CD4-positive, alpha-beta memory T cell (primary cell): ENCODE results near the gene MDM2. TPM values are rescaled to one million over a fixed set of nuclear protein-coding genes. Genes with fewer than 3 reads are reported as not detected.

Experiments
- CTCF ChIA-PET: fragments of 350-600 bp; sonication (Branson Sonifier 250); formaldehyde crosslinking; loops from one replicate; lab custom pipeline; 2021; ENCODE audit warnings: inconsistent platforms; ENCODE audit not compliant: partially characterized antibody; lab: Charles Lee
- POLR2A ChIA-PET: fragments of 350-600 bp; sonication (Branson Sonifier 250); formaldehyde crosslinking; loops from one replicate; lab custom pipeline; 2021; ENCODE audit not compliant: partially characterized antibody; lab: Charles Lee
- DNase-seq, 5 donors: peaks; one replicate each; pipeline versions ENCODE4 v3.0.0 to v3.0.0-alpha.2; 2020 to 2022; ENCODE audit warnings: mixed read lengths in 1 of 5
- H3K27ac ChIP-seq: one replicate; pipeline ENCODE4 v1.7.0; 2013; ENCODE audit warnings: low read depth, low read length
- H3K27me3 ChIP-seq: 2 replicates; pipeline ENCODE4 v1.7.0; 2013; ENCODE audit warnings: mild to moderate bottlenecking, low read length, moderate library complexity; ENCODE audit not compliant: insufficient read depth
- H3K36me3 ChIP-seq: 2 replicates; pipeline ENCODE4 v1.7.0; 2013; ENCODE audit warnings: mild to moderate bottlenecking, low read length, moderate library complexity; ENCODE audit not compliant: insufficient read depth
- H3K4me1 ChIP-seq: 2 replicates; pipeline ENCODE4 v1.7.0; 2013; ENCODE audit warnings: mild to moderate bottlenecking, low read length, moderate library complexity; ENCODE audit not compliant: insufficient read depth
- H3K4me3 ChIP-seq, 2 donors: one replicate each; pipeline ENCODE4 v1.7.0; 2013; ENCODE audit warnings: low read length in 2 of 2, mild to moderate bottlenecking in 1 of 2
- H3K9me3 ChIP-seq, 2 donors: one replicate each; pipeline ENCODE4 v1.7.0; 2013; ENCODE audit warnings: low read length in 2 of 2, control low read depth in 1 of 2; ENCODE audit not compliant: control insufficient read depth in 1 of 2
- H3K27ac Mint-ChIP-seq, 7 donors: one replicate each; pipeline ENCODE4 v1.8.0; 2020 to 2021; ENCODE audit warnings: mixed read lengths in 7 of 7, mild to moderate bottlenecking in 6 of 7, inconsistent platforms in 3 of 7, moderate library complexity in 3 of 7
- H3K27me3 Mint-ChIP-seq, 2 donors: one replicate each; pipeline ENCODE4 v1.8.0; 2020 to 2021; ENCODE audit warnings: mixed read lengths in 2 of 2
- H3K36me3 Mint-ChIP-seq, 2 donors: one replicate each; pipeline ENCODE4 v1.8.0; 2020 to 2021; ENCODE audit warnings: mixed read lengths in 2 of 2, inconsistent platforms in 1 of 2, mild to moderate bottlenecking in 1 of 2
- H3K4me1 Mint-ChIP-seq, 4 donors: one replicate each; pipeline ENCODE4 v1.8.0; 2020 to 2021; ENCODE audit warnings: mixed read lengths in 4 of 4, mild to moderate bottlenecking in 1 of 4
- H3K4me3 Mint-ChIP-seq, 8 donors: one replicate each; pipeline ENCODE4 v1.8.0; 2020 to 2021; ENCODE audit warnings: mixed read lengths in 8 of 8, mild to moderate bottlenecking in 7 of 8, moderate library complexity in 6 of 8, inconsistent platforms in 3 of 8
- H3K9me3 Mint-ChIP-seq, 8 donors: one replicate each; pipeline ENCODE4 v1.8.0; 2020 to 2021; ENCODE audit warnings: mixed read lengths in 8 of 8, mild to moderate bottlenecking in 5 of 8, inconsistent platforms in 3 of 8, moderate library complexity in 1 of 8
- intact Hi-C: fragments of 100-400 bp; cut with micrococcal nuclease; formaldehyde crosslinking; loops from one replicate; pipeline ENCODE4 v1.15.1; 2023
- polyA plus RNA-seq, 2 donors: library from polyadenylated mRNA; unstranded; fragments of 300-500 nt; fragmentation: Illumina TruSeq; gene quantifications; one replicate each; pipeline ENCODE4 v1.2.3, GENCODE V29; 2021
- total RNA-seq, 2 experiments: library from RNA; stranded (reverse); gene quantifications; one replicate each; pipeline ENCODE4 v1.2.3, GENCODE V29; 2021

The MDM2 gene
- total and polyA plus RNA-seq, 4 experiments from 2014 or later = 9.7 to 121 (median 69.9) TPM

DNA sequence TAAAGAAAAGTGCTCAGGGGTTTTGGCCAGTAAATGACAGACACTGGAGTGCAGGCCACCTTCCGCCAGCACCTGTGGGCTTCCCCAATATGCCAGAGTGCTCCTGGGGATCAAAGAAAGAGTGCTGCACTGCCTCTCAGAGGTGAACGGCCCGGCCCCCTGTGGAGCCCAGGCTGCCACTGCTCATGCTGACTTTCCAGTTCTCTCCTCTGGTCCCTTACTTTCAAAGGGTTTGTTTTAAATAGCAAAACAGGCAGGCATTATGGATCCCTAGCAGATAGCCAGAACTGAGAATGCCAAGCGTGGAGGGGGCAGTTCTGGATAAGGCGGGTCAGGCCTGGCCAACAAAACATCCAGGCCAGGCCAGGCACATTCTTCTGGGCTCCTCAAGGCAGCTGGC, 59.6 kb downstream of the MDM2 start:
- no peak overlapping the region for H3K27ac ChIP-seq
- no peaks in the 10 kb centered on the region for H3K9me3 ChIP-seq
- H3K4me3 Mint-ChIP-seq = no peak overlapping the region
- no peak overlapping the region for H3K4me3 ChIP-seq
- H3K36me3 ChIP-seq = no peaks in the 10 kb centered on the region
- H3K27me3 ChIP-seq = no peaks in the 10 kb centered on the region
- H3K4me1 ChIP-seq = no peaks in the 10 kb centered on the region
- ChIA-PET CTCF (interaction anchor here (1.3 kb wide), 1 partner anchor 202 kb away, joined by 4 read pairs; no protein-coding TSS in a partner anchor), POLR2A (no interaction called here)
- DNase-seq = no peak
- H3K9me3 Mint-ChIP-seq = no peaks in the 10 kb centered on the region
- no peak overlapping the region for H3K27ac Mint-ChIP-seq
- H3K4me1 Mint-ChIP-seq = no peaks in the 10 kb centered on the region
- intact Hi-C loops = no loop called here
- H3K27me3 Mint-ChIP-seq = no peaks in the 10 kb centered on the region
- H3K36me3 Mint-ChIP-seq = no peaks in the 10 kb centered on the region

DNA sequence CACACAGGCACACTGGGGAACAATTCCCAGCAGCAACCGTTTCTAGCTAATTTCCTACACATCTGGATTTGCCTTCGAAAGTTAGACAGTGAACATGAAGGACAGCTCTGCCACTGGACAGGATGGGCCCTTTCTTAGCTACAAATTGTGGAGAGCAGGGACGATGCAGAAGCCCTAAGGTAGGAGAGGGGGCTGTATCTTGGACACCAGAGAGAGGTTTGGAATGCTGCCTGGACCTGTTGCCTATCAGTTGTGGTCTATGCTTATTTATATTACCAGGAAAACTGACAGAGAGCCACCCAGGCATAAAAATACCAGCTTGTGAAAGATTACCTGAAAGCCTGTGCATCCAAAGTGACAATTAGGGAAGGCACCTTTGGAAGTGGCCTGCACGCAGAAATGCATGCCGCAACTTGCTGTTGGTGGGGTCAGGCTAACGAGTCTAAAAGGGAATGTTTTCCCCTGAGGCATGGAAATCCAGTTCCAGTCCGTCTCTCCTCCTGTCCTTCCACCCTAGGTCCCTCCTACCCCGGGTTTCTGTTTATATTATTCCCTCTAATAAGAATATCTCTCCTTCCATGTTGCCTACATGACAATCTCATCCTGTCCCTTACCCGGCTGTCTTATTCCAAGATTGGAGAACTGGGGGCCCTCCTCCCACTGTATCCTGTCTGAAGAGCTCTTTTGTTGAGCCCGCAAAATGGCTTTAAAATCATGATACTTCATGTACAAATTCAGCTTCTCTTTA, 60.2 kb downstream of the MDM2 start:
- H3K4me1 ChIP-seq = no peaks in the 10 kb centered on the region
- intact Hi-C loops = no loop called here
- H3K4me3 Mint-ChIP-seq = no peak overlapping the region
- no peak overlapping the region for H3K27ac ChIP-seq
- H3K36me3 ChIP-seq = no peaks in the 10 kb centered on the region
- no peaks in the 10 kb centered on the region for H3K27me3 Mint-ChIP-seq
- ChIA-PET CTCF (interaction anchor here (1.4 to 2.6 kb wide), 2 partner anchors 23 to 202 kb away, joined by 3 to 9 read pairs; no protein-coding TSS in a partner anchor), POLR2A (no interaction called here)
- no peaks in the 10 kb centered on the region for H3K27me3 ChIP-seq
- no peak for DNase-seq
- H3K4me3 ChIP-seq = no peak overlapping the region
- no peaks in the 10 kb centered on the region for H3K9me3 Mint-ChIP-seq
- peak overlapping the region in 1 of 7 donors; percentile 14 for H3K27ac Mint-ChIP-seq
- H3K4me1 Mint-ChIP-seq = no peaks in the 10 kb centered on the region
- no peaks in the 10 kb centered on the region for H3K9me3 ChIP-seq
- no peaks in the 10 kb centered on the region for H3K36me3 Mint-ChIP-seq

DNA sequence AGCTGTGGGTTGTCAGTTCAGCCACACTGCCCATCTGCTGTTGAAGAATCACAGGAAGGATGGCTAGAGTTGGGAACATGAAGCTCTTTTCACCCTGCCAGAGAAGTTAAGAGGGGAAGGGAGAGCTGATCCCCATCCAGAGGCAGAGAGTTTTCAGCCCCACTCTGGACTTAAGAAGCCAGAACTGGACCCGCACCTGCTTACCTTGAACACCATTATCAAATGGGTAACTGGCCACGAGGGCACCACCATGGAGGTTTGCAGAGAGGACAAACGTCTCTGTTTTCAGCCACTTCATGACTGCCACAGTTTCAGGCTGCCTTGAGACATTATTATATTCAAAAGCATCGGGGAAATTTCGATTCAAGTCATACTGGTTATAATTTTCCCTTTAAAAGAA, 62.0 kb downstream of the MDM2 start:
- no peaks in the 10 kb centered on the region for H3K9me3 ChIP-seq
- ChIA-PET POLR2A (no interaction called here), CTCF (interaction anchor here (2.6 kb wide), 1 partner anchor 200 kb away, joined by 9 read pairs; no protein-coding TSS in a partner anchor)
- no peaks in the 10 kb centered on the region for H3K4me1 ChIP-seq
- no peak for DNase-seq
- no peak overlapping the region for H3K4me3 Mint-ChIP-seq
- H3K4me3 ChIP-seq = no peak overlapping the region
- no peak overlapping the region for H3K27ac Mint-ChIP-seq
- H3K36me3 Mint-ChIP-seq = no peaks in the 10 kb centered on the region
- H3K36me3 ChIP-seq = no peaks in the 10 kb centered on the region
- H3K27me3 ChIP-seq = no peaks in the 10 kb centered on the region
- H3K4me1 Mint-ChIP-seq = no peaks in the 10 kb centered on the region
- H3K9me3 Mint-ChIP-seq = no peaks in the 10 kb centered on the region
- intact Hi-C loops = no loop called here
- no peaks in the 10 kb centered on the region for H3K27me3 Mint-ChIP-seq
- no peak overlapping the region for H3K27ac ChIP-seq

DNA sequence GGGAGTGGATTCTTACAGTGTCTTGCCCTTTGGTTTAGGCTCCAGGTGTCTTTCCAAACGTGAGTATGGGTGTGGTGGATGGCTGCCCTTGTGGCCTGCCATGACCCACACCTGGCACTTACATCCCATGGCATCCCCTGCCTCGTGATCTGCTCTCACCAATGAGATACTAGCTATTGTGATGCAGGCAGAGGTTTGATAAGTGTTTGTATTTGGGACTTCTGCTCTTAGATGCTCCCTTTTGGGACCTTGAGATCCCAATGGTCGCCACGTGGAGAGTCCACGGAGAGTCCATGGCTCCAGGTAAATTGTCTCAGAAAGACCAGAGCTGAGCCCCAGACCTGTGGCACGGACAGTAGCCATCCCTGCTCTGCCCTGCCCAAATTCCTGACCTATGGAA, 62.5 kb downstream of the MDM2 start:
- Histone ChIP-seq H3K27me3 (no peaks in the 10 kb centered on the region), H3K36me3 (no peaks in the 10 kb centered on the region), H3K4me3 (no peak overlapping the region), H3K9me3 (no peaks in the 10 kb centered on the region), H3K27ac (no peak overlapping the region), H3K4me1 (no peaks in the 10 kb centered on the region)
- Mint-ChIP-seq H3K4me1 (no peaks in the 10 kb centered on the region), H3K9me3 (no peaks in the 10 kb centered on the region), H3K27me3 (no peaks in the 10 kb centered on the region), H3K4me3 (no peak overlapping the region), H3K36me3 (no peaks in the 10 kb centered on the region), H3K27ac (no peak overlapping the region)
- ChIA-PET CTCF (interaction anchor here (2.6 kb wide), 1 partner anchor 200 kb away, joined by 9 read pairs; no protein-coding TSS in a partner anchor), POLR2A (no interaction called here)
- no peak for DNase-seq
- intact Hi-C loops = no loop called here

DNA sequence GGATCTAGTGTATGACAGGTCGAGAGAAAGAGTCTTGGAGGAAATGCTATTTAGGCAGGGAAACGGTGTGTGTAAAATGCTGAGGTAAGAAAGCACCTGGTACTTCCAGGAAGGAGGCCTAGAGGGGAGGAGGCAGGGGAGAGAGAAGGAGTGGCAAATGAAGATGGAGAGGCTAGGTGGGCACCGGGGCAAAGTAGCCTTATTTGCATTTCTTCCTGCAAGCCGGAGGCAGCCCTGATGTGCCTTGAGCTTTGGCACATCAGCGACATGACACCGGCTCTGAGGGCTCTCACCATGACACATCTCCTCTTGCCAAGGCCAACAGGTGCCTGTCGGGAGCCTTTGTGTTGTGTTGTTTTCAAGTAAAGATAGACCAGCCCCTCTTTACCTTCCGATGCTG, 63.4 kb downstream of the MDM2 start:
- Mint-ChIP-seq H3K36me3 (no peaks in the 10 kb centered on the region), H3K4me1 (no peaks in the 10 kb centered on the region), H3K27ac (peak overlapping the region in 1 of 7 donors; percentile 31), H3K9me3 (no peaks in the 10 kb centered on the region), H3K27me3 (no peaks in the 10 kb centered on the region), H3K4me3 (no peak overlapping the region)
- no peaks in the 10 kb centered on the region for H3K9me3 ChIP-seq
- H3K4me1 ChIP-seq = no peaks in the 10 kb centered on the region
- ChIA-PET POLR2A (no interaction called here), CTCF (no interaction called here)
- intact Hi-C loops = no loop called here
- H3K27ac ChIP-seq = no peak overlapping the region
- H3K27me3 ChIP-seq = no peaks in the 10 kb centered on the region
- no peaks in the 10 kb centered on the region for H3K36me3 ChIP-seq
- DNase-seq = no peak
- H3K4me3 ChIP-seq = no peak overlapping the region

DNA sequence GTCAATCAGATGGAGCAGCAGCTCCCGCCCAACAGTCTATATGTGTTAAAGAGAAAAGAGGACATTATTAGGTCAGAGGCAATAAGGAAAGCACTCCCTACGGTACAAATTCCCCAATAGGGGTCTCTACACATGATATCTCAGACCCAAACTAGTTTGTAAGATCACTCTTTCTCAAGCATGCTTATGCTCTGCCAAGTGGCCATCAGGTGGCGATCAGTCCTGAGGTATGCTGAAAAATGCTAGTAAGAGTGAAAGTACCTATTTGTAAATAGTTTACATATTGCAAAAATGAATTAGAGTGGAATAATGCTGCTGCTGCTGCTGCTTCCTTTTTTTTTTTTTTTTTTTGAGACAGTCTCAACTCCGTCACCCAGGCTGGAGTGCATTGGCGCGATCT, 63.9 kb downstream of the MDM2 start:
- no peaks in the 10 kb centered on the region for H3K36me3 Mint-ChIP-seq
- ChIA-PET POLR2A (no interaction called here), CTCF (no interaction called here)
- no peak for DNase-seq
- no peak overlapping the region for H3K27ac Mint-ChIP-seq
- no peak overlapping the region for H3K27ac ChIP-seq
- H3K4me3 ChIP-seq = no peak overlapping the region
- no peaks in the 10 kb centered on the region for H3K4me1 ChIP-seq
- no peaks in the 10 kb centered on the region for H3K27me3 ChIP-seq
- no peak overlapping the region for H3K4me3 Mint-ChIP-seq
- H3K9me3 Mint-ChIP-seq = no peaks in the 10 kb centered on the region
- no peaks in the 10 kb centered on the region for H3K9me3 ChIP-seq
- intact Hi-C loops = no loop called here
- H3K4me1 Mint-ChIP-seq = no peaks in the 10 kb centered on the region
- H3K27me3 Mint-ChIP-seq = no peaks in the 10 kb centered on the region
- no peaks in the 10 kb centered on the region for H3K36me3 ChIP-seq

DNA sequence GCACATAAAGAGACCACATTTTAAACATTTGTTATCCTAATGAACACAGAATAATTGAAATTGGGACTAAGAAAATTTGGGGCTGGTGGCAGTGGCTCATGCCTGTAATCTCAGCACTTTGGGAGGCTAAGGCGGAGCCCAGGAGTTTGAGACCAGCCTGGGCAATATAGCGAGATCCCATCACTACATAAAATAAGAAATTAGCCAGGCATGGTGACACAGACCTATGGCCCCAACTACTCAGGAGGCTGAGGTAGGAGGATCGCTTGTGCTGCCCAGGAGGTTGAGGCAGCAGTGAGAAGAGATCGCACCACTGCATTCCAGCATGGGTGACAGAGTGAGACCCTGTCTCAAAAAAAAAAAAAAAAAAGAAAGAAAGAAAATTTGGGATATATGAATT, 65.3 kb downstream of the MDM2 start:
- Mint-ChIP-seq H3K4me1 (no peaks in the 10 kb centered on the region), H3K4me3 (no peak overlapping the region), H3K27me3 (no peaks in the 10 kb centered on the region), H3K9me3 (peaks cover 0 to under 1% (median 0%) of the 10 kb centered on the region in 8 donors), H3K27ac (no peak overlapping the region), H3K36me3 (no peaks in the 10 kb centered on the region)
- no peaks in the 10 kb centered on the region for H3K36me3 ChIP-seq
- POLR2A ChIA-PET = no interaction called here
- no peaks in the 10 kb centered on the region for H3K9me3 ChIP-seq
- H3K27me3 ChIP-seq = no peaks in the 10 kb centered on the region
- CTCF ChIA-PET = no interaction called here
- H3K4me1 ChIP-seq = no peaks in the 10 kb centered on the region
- DNase-seq = no peak
- H3K4me3 ChIP-seq = no peak overlapping the region
- no peak overlapping the region for H3K27ac ChIP-seq
- intact Hi-C loops = no loop called here
